WTC11 (cell line): ENCODE measurements around the gene C5orf63. TPM values are rescaled to one million over a fixed set of nuclear protein-coding genes. Genes with fewer than 3 reads are reported as not detected.

Experiments
- ATAC-seq: fragments of 200-7000 bp; cut with Tn5 transposase; 2 replicates; pipeline ENCODE4 v1.10.0; 2021; ENCODE audit warnings: mild to moderate bottlenecking, moderate library complexity
- CTCF ChIA-PET: fragments of 300-600 bp; sonication (Branson Sonifier 250); formaldehyde crosslinking; loops from one replicate; lab custom pipeline; 2021; ENCODE audit warnings: antibody characterized with exemption; lab: Charles Lee
- POLR2A ChIA-PET: fragments of 350-600 bp; sonication (Branson Sonifier 250); formaldehyde crosslinking; loops from one replicate; lab custom pipeline; 2021; ENCODE audit warnings: antibody characterized with exemption; lab: Charles Lee
- DNase-seq: peaks from one replicate; pipeline ENCODE4 v3.0.0; 2021; ENCODE audit warnings: low spot score
- H3K27ac Mint-ChIP-seq: 2 replicates; pipeline ENCODE4 v1.8.0; 2021; ENCODE audit warnings: mixed read lengths
- H3K27me3 Mint-ChIP-seq: 2 replicates; pipeline ENCODE4 v1.8.0; 2021; ENCODE audit warnings: low read depth, mild to moderate bottlenecking, moderate library complexity, mixed read lengths
- H3K36me3 Mint-ChIP-seq: 2 replicates; pipeline ENCODE4 v1.8.0; 2021; ENCODE audit warnings: mixed read lengths
- H3K4me1 Mint-ChIP-seq: 2 replicates; pipeline ENCODE4 v1.8.0; 2022; ENCODE audit warnings: mixed read lengths
- H3K4me3 Mint-ChIP-seq: 2 replicates; pipeline ENCODE4 v1.8.0; 2021; ENCODE audit warnings: mild to moderate bottlenecking, moderate library complexity, mixed read lengths
- H3K9me3 Mint-ChIP-seq: 2 replicates; pipeline ENCODE4 v1.8.0; 2021; ENCODE audit warnings: mixed read lengths
- ATF1 ChIP-seq: sonication (generic); formaldehyde crosslinking; IDR thresholded peaks from 2 replicates; pipeline ENCODE4 v1.8.1; 2023; ENCODE audit warnings: mild to moderate bottlenecking, moderate library complexity, missing genetic modification reagents
- EMX1 ChIP-seq: fragments of 250-450 bp; sonication (Bioruptor Pico); IDR thresholded peaks from 2 replicates; pipeline ENCODE4 v1.8.0; 2021; ENCODE audit warnings: mild to moderate bottlenecking
- ESRRA ChIP-seq: sonication (generic); formaldehyde crosslinking; IDR thresholded peaks from 2 replicates; pipeline ENCODE4 v1.8.1; 2022; ENCODE audit warnings: mild to moderate bottlenecking, missing genetic modification reagents, borderline replicate concordance
- ETV6 ChIP-seq: sonication (generic); formaldehyde crosslinking; IDR thresholded peaks from 2 replicates; pipeline ENCODE4 v1.8.1; 2022; ENCODE audit warnings: mild to moderate bottlenecking, missing genetic modification reagents
- FOXP1 ChIP-seq: sonication (generic); formaldehyde crosslinking; IDR thresholded peaks from 2 replicates; pipeline ENCODE4 v1.8.0; 2022; ENCODE audit warnings: missing genetic modification reagents, mild to moderate bottlenecking, moderate library complexity, borderline replicate concordance
- GABPB1 ChIP-seq: sonication (generic); formaldehyde crosslinking; IDR thresholded peaks from 2 replicates; pipeline ENCODE4 v1.8.1; 2023; ENCODE audit warnings: mild to moderate bottlenecking, missing genetic modification reagents
- IRF2 ChIP-seq: sonication (generic); formaldehyde crosslinking; IDR thresholded peaks from 2 replicates; pipeline ENCODE4 v1.8.0; 2022; ENCODE audit warnings: low read depth, missing genetic modification reagents, borderline replicate concordance
- KAT7 ChIP-seq: sonication (generic); formaldehyde crosslinking; IDR thresholded peaks from 2 replicates; pipeline ENCODE4 v1.8.1; 2023; ENCODE audit warnings: missing genetic modification reagents, mild to moderate bottlenecking, borderline replicate concordance
- MXD4 ChIP-seq: fragments of 250-450 bp; sonication (Bioruptor Pico); IDR thresholded peaks from 2 replicates; pipeline ENCODE4 v1.8.0; 2021; ENCODE audit warnings: mild to moderate bottlenecking, moderate library complexity, borderline replicate concordance
- NFYB ChIP-seq: sonication (generic); formaldehyde crosslinking; conservative IDR thresholded peaks from 2 replicates; pipeline ENCODE4 v1.8.0; 2022; ENCODE audit warnings: low read depth, missing genetic modification reagents
- NR1H2 ChIP-seq: sonication (generic); formaldehyde crosslinking; IDR thresholded peaks from 2 replicates; pipeline ENCODE4 v1.9.0; 2021; ENCODE audit warnings: mild to moderate bottlenecking, moderate library complexity, missing genetic modification reagents
- NR3C1 ChIP-seq: sonication (generic); formaldehyde crosslinking; conservative IDR thresholded peaks from 2 replicates; pipeline ENCODE4 v1.8.1; 2023; ENCODE audit warnings: low read depth, mild to moderate bottlenecking, missing genetic modification reagents
- PRRX2 ChIP-seq: fragments of 250-450 bp; sonication (Bioruptor Pico); IDR thresholded peaks from 2 replicates; pipeline ENCODE4 v1.8.0; 2021; ENCODE audit warnings: mild to moderate bottlenecking
- RELA ChIP-seq: sonication (generic); formaldehyde crosslinking; IDR thresholded peaks from 2 replicates; pipeline ENCODE4 v1.8.1; 2022; ENCODE audit warnings: missing genetic modification reagents, mild to moderate bottlenecking, borderline replicate concordance
- TEAD4 ChIP-seq: sonication (generic); formaldehyde crosslinking; IDR thresholded peaks from 2 replicates; pipeline ENCODE4 v1.8.0; 2022; ENCODE audit warnings: mild to moderate bottlenecking, missing genetic modification reagents
- ZNF121 ChIP-seq: sonication (generic); formaldehyde crosslinking; IDR thresholded peaks from 2 replicates; pipeline ENCODE4 v1.8.0; 2023; ENCODE audit warnings: missing genetic modification reagents
- ZNF219 ChIP-seq: sonication (generic); formaldehyde crosslinking; IDR thresholded peaks from 2 replicates; pipeline ENCODE4 v1.8.0; 2023; ENCODE audit warnings: missing genetic modification reagents, mild to moderate bottlenecking, borderline replicate concordance
- ZNF416 ChIP-seq: fragments of 250-450 bp; sonication (Bioruptor Pico); IDR thresholded peaks from 2 replicates; pipeline ENCODE4 v1.9.0; 2021; ENCODE audit warnings: mild to moderate bottlenecking, inconsistent platforms
- total RNA-seq: library from RNA; stranded (reverse); gene quantifications from 3 replicates; pipeline ENCODE4 v1.2.3, GENCODE V29; 2021
- TF ChIP-seq, protein P1 (sequence below): fragments of 250-450 bp; sonication (Bioruptor Pico); IDR thresholded peaks from 2 replicates; pipeline ENCODE4 v2.1.2; 2022; ENCODE audit warnings: mild to moderate bottlenecking, moderate library complexity
- TF ChIP-seq, protein P2 (sequence below): sonication (generic); formaldehyde crosslinking; IDR thresholded peaks from 2 replicates; pipeline ENCODE4 v1.8.0; 2022; ENCODE audit warnings: mild to moderate bottlenecking, missing genetic modification reagents
- TF ChIP-seq, protein P3 (sequence below): sonication (generic); formaldehyde crosslinking; IDR thresholded peaks from 2 replicates; pipeline ENCODE4 v1.8.1; 2023; ENCODE audit warnings: mild to moderate bottlenecking, missing genetic modification reagents, borderline replicate concordance
- TF ChIP-seq, protein P4 (sequence below): fragments of 250-450 bp; sonication (Bioruptor Pico); IDR thresholded peaks from 2 replicates; pipeline ENCODE4 v1.9.0; 2021; ENCODE audit warnings: mild to moderate bottlenecking, borderline replicate concordance
- TF ChIP-seq, protein P5 (sequence below): sonication (generic); formaldehyde crosslinking; IDR thresholded peaks from 2 replicates; pipeline ENCODE4 v1.8.1; 2022; ENCODE audit warnings: low read depth, mild to moderate bottlenecking, moderate library complexity, missing genetic modification reagents, borderline replicate concordance
- TF ChIP-seq, protein P6 (sequence below): sonication (generic); formaldehyde crosslinking; IDR thresholded peaks from 2 replicates; pipeline ENCODE4 v1.8.0; 2022; ENCODE audit warnings: mild to moderate bottlenecking, missing genetic modification reagents

Gene C5orf63
- total RNA-seq, 1 experiment from 2014 or later: 3.1 TPM

DNA sequence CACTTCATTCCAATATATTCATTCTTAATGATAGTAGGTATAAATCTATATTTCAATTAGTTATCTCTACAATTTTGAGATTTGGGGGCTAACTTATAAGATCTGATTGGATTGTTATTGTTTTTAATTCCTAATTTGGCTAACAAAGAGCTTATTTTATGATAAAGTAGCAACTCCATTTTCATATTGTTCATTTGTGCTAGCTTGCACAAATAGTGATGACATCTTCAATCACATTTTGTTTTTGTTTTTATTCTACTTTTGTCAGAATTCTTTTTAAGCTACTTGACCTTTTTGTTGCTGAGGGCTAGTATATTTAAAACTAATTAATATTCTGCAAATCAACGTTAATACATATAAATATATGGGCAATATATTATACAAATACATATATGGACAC lies 65.8 kb downstream of the C5orf63 start:
- Mint-ChIP-seq H3K4me3 (no peak overlapping the region), H3K36me3 (no peaks in the 10 kb centered on the region), H3K27me3 (no peaks in the 10 kb centered on the region), H3K27ac (no peak overlapping the region), H3K4me1 (peaks cover 14% of the 10 kb centered on the region), H3K9me3 (no peaks in the 10 kb centered on the region)
- POLR2A ChIA-PET: interaction anchor here (1.5 kb wide), 1 partner anchor 230 kb away, joined by 3 read pairs; no protein-coding TSS in a partner anchor
- CTCF ChIA-PET: no interaction called here
- TF ChIP-seq TEAD4 (CRISPR knock-in tag): no peak
- no peak for TF ChIP-seq ZNF416 (CRISPR knock-in tag)
- no peak for TF ChIP-seq IRF2 (CRISPR knock-in tag)
- TF ChIP-seq, protein P1, sequence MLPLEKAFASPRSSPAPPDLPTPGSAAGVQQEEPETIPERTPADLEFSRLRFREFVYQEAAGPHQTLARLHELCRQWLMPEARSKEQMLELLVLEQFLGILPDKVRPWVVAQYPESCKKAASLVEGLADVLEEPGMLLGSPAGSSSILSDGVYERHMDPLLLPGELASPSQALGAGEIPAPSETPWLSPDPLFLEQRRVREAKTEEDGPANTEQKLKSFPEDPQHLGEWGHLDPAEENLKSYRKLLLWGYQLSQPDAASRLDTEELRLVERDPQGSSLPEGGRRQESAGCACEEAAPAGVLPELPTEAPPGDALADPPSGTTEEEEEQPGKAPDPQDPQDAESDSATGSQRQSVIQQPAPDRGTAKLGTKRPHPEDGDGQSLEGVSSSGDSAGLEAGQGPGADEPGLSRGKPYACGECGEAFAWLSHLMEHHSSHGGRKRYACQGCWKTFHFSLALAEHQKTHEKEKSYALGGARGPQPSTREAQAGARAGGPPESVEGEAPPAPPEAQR: no peak
- TF ChIP-seq NR1H2 (CRISPR knock-in tag): no peak
- no peak for TF ChIP-seq GABPB1 (CRISPR knock-in tag)
- TF ChIP-seq, protein P2, sequence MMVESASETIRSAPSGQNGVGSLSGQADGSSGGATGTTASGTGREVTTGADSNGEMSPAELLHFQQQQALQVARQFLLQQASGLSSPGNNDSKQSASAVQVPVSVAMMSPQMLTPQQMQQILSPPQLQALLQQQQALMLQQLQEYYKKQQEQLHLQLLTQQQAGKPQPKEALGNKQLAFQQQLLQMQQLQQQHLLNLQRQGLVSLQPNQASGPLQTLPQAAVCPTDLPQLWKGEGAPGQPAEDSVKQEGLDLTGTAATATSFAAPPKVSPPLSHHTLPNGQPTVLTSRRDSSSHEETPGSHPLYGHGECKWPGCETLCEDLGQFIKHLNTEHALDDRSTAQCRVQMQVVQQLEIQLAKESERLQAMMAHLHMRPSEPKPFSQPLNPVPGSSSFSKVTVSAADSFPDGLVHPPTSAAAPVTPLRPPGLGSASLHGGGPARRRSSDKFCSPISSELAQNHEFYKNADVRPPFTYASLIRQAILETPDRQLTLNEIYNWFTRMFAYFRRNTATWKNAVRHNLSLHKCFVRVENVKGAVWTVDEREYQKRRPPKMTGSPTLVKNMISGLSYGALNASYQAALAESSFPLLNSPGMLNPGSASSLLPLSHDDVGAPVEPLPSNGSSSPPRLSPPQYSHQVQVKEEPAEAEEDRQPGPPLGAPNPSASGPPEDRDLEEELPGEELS (CRISPR knock-in tag): no peak
- TF ChIP-seq RELA (CRISPR knock-in tag): no peak
- TF ChIP-seq, protein P3, sequence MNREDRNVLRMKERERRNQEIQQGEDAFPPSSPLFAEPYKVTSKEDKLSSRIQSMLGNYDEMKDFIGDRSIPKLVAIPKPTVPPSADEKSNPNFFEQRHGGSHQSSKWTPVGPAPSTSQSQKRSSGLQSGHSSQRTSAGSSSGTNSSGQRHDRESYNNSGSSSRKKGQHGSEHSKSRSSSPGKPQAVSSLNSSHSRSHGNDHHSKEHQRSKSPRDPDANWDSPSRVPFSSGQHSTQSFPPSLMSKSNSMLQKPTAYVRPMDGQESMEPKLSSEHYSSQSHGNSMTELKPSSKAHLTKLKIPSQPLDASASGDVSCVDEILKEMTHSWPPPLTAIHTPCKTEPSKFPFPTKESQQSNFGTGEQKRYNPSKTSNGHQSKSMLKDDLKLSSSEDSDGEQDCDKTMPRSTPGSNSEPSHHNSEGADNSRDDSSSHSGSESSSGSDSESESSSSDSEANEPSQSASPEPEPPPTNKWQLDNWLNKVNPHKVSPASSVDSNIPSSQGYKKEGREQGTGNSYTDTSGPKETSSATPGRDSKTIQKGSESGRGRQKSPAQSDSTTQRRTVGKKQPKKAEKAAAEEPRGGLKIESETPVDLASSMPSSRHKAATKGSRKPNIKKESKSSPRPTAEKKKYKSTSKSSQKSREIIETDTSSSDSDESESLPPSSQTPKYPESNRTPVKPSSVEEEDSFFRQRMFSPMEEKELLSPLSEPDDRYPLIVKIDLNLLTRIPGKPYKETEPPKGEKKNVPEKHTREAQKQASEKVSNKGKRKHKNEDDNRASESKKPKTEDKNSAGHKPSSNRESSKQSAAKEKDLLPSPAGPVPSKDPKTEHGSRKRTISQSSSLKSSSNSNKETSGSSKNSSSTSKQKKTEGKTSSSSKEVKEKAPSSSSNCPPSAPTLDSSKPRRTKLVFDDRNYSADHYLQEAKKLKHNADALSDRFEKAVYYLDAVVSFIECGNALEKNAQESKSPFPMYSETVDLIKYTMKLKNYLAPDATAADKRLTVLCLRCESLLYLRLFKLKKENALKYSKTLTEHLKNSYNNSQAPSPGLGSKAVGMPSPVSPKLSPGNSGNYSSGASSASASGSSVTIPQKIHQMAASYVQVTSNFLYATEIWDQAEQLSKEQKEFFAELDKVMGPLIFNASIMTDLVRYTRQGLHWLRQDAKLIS (CRISPR knock-in tag): no peak
- no peak for TF ChIP-seq PRRX2 (CRISPR knock-in tag)
- TF ChIP-seq EMX1 (CRISPR knock-in tag): no peak
- TF ChIP-seq ESRRA: no peak
- no peak for TF ChIP-seq FOXP1
- no peak for TF ChIP-seq NFYB (CRISPR knock-in tag)
- no peak for TF ChIP-seq ATF1 (CRISPR knock-in tag)
- no peak for TF ChIP-seq MXD4 (CRISPR knock-in tag)
- no peak for TF ChIP-seq KAT7
- TF ChIP-seq ZNF219 (CRISPR knock-in tag): no peak
- DNase-seq (no peak), ATAC-seq (no peak)

DNA sequence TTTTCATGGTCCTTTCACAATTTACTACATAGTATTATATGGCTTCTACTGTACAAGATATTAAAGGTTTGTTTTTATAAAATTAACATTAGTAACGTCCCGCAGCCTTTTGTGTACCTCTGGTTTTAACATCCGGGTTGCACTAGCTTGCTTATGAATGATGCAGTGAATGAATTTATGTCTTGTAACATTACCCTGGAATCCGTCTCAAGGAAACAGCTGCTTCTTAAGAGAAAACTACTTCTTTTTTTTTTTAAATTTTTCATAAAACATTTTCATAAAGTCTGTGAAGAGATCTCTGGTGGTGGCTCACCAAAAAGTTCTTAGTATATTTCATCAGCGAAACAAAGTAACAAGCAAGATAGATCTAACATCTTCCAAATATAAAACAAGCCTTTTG lies 66.6 kb downstream of the C5orf63 start:
- ATAC-seq (no peak), DNase-seq (no peak)
- ChIA-PET CTCF (no interaction called here), POLR2A (no interaction called here)
- Mint-ChIP-seq H3K4me1 (peaks cover 16% of the 10 kb centered on the region), H3K36me3 (no peaks in the 10 kb centered on the region), H3K27ac (no peak overlapping the region), H3K27me3 (no peaks in the 10 kb centered on the region), H3K4me3 (no peak overlapping the region), H3K9me3 (no peaks in the 10 kb centered on the region)
- TF ChIP-seq ETV6 (CRISPR knock-in tag) (no peak), ZNF121 (CRISPR knock-in tag) (no peak), NR3C1 (no peak), TEAD4 (CRISPR knock-in tag) (no peak)
- TF ChIP-seq, protein P4, sequence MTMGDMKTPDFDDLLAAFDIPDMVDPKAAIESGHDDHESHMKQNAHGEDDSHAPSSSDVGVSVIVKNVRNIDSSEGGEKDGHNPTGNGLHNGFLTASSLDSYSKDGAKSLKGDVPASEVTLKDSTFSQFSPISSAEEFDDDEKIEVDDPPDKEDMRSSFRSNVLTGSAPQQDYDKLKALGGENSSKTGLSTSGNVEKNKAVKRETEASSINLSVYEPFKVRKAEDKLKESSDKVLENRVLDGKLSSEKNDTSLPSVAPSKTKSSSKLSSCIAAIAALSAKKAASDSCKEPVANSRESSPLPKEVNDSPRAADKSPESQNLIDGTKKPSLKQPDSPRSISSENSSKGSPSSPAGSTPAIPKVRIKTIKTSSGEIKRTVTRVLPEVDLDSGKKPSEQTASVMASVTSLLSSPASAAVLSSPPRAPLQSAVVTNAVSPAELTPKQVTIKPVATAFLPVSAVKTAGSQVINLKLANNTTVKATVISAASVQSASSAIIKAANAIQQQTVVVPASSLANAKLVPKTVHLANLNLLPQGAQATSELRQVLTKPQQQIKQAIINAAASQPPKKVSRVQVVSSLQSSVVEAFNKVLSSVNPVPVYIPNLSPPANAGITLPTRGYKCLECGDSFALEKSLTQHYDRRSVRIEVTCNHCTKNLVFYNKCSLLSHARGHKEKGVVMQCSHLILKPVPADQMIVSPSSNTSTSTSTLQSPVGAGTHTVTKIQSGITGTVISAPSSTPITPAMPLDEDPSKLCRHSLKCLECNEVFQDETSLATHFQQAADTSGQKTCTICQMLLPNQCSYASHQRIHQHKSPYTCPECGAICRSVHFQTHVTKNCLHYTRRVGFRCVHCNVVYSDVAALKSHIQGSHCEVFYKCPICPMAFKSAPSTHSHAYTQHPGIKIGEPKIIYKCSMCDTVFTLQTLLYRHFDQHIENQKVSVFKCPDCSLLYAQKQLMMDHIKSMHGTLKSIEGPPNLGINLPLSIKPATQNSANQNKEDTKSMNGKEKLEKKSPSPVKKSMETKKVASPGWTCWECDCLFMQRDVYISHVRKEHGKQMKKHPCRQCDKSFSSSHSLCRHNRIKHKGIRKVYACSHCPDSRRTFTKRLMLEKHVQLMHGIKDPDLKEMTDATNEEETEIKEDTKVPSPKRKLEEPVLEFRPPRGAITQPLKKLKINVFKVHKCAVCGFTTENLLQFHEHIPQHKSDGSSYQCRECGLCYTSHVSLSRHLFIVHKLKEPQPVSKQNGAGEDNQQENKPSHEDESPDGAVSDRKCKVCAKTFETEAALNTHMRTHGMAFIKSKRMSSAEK: no peak
- TF ChIP-seq, protein P5, sequence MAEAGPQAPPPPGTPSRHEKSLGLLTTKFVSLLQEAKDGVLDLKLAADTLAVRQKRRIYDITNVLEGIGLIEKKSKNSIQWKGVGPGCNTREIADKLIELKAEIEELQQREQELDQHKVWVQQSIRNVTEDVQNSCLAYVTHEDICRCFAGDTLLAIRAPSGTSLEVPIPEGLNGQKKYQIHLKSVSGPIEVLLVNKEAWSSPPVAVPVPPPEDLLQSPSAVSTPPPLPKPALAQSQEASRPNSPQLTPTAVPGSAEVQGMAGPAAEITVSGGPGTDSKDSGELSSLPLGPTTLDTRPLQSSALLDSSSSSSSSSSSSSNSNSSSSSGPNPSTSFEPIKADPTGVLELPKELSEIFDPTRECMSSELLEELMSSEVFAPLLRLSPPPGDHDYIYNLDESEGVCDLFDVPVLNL (CRISPR knock-in tag): no peak
- TF ChIP-seq, protein P6, sequence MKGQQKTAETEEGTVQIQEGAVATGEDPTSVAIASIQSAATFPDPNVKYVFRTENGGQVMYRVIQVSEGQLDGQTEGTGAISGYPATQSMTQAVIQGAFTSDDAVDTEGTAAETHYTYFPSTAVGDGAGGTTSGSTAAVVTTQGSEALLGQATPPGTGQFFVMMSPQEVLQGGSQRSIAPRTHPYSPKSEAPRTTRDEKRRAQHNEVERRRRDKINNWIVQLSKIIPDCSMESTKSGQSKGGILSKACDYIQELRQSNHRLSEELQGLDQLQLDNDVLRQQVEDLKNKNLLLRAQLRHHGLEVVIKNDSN (CRISPR knock-in tag): no peak
